HepG2 (cell line): ENCODE data around the gene ZNF581. TPM values are rescaled to one million over a fixed set of nuclear protein-coding genes. Genes with fewer than 3 reads are reported as not detected.

Experiments
- AGO2 ChIP-seq: fragments of 200-400 bp; formaldehyde crosslinking; optimal IDR thresholded peaks from 2 replicates; pipeline ENCODE3; 2017; ENCODE audit warnings: mild to moderate bottlenecking, low read depth, low read length, moderate library complexity
- ARNTL ChIP-seq: sonication (generic); formaldehyde crosslinking; IDR thresholded peaks from 2 replicates; pipeline ENCODE4 v1.4.0; 2020; ENCODE audit warnings: mild to moderate bottlenecking, missing genetic modification reagents
- ELF4 ChIP-seq: sonication (generic); formaldehyde crosslinking; IDR thresholded peaks from 2 replicates; pipeline ENCODE4 v1.5.0; 2020; ENCODE audit warnings: missing genetic modification reagents, mild to moderate bottlenecking, moderate library complexity, borderline replicate concordance
- ETV6 ChIP-seq: sonication (generic); formaldehyde crosslinking; conservative IDR thresholded peaks from 2 replicates; pipeline ENCODE4 v1.4.0; 2020; ENCODE audit warnings: missing genetic modification reagents
- GABPB1 ChIP-seq: IDR thresholded peaks from 2 replicates; pipeline ENCODE4 v1.6.1; 2016; ENCODE audit warnings: mild to moderate bottlenecking, missing genetic modification reagents, moderate library complexity, missing compliant biosample characterization
- MTA1 ChIP-seq: sonication (generic); formaldehyde crosslinking; IDR thresholded peaks from 2 replicates; pipeline ENCODE4 v1.4.0; 2020; ENCODE audit warnings: missing genetic modification reagents, mild to moderate bottlenecking, borderline replicate concordance
- NFYB ChIP-seq: sonication (generic); formaldehyde crosslinking; IDR thresholded peaks from 2 replicates; pipeline ENCODE4 v1.4.0; 2020; ENCODE audit warnings: missing genetic modification reagents
- PAXIP1 ChIP-seq: sonication (generic); formaldehyde crosslinking; conservative IDR thresholded peaks from 2 replicates; pipeline ENCODE4 v1.4.0; 2020; ENCODE audit warnings: mild to moderate bottlenecking, missing genetic modification reagents, moderate library complexity
- POLR2AphosphoS5 ChIP-seq: IDR thresholded peaks from 2 replicates; pipeline ENCODE4 v1.6.1; 2012; ENCODE audit warnings: low read depth, low read length
- PRMT3 ChIP-seq: sonication (generic); formaldehyde crosslinking; IDR thresholded peaks from 2 replicates; pipeline ENCODE4 v1.8.1; 2022; ENCODE audit warnings: low read depth, mild to moderate bottlenecking, moderate library complexity, missing genetic modification reagents, borderline replicate concordance
- THYN1 ChIP-seq: sonication (generic); formaldehyde crosslinking; IDR thresholded peaks from 2 replicates; pipeline ENCODE4 v1.8.1; 2023; ENCODE audit warnings: low read depth, mild to moderate bottlenecking, moderate library complexity, missing genetic modification reagents, borderline replicate concordance
- U2AF2 ChIP-seq: fragments of 200-400 bp; formaldehyde crosslinking; IDR thresholded peaks from 2 replicates; pipeline ENCODE4 v1.6.1; 2017; ENCODE audit warnings: low read depth, mild to moderate bottlenecking, low read length
- ZNF101 ChIP-seq: sonication (generic); formaldehyde crosslinking; IDR thresholded peaks from 2 replicates; pipeline ENCODE4 v1.4.0; 2020; ENCODE audit warnings: mild to moderate bottlenecking, low read depth, missing genetic modification reagents, borderline replicate concordance
- ZNF318 ChIP-seq: sonication (generic); formaldehyde crosslinking; IDR thresholded peaks from 2 replicates; pipeline ENCODE4 v1.4.0; 2020; ENCODE audit warnings: mild to moderate bottlenecking, missing genetic modification reagents
- ZNF33B ChIP-seq: sonication (generic); formaldehyde crosslinking; IDR thresholded peaks from 2 replicates; pipeline ENCODE4 v1.5.1; 2020; ENCODE audit warnings: mild to moderate bottlenecking, missing genetic modification reagents
- ZNF562 ChIP-seq: sonication (generic); formaldehyde crosslinking; IDR thresholded peaks from 2 replicates; pipeline ENCODE4 v1.8.0; 2022; ENCODE audit warnings: missing genetic modification reagents, borderline replicate concordance
- ZNF605 ChIP-seq: sonication (generic); formaldehyde crosslinking; IDR thresholded peaks from 2 replicates; pipeline ENCODE4 v1.8.0; 2022; ENCODE audit warnings: mild to moderate bottlenecking, missing genetic modification reagents
- polyA plus RNA-seq, 8 experiments: library from polyadenylated mRNA; depleted of rRNA in 3 of 8; stranded (reverse) in 7 of 8; unstranded in 1 of 8; fragments of >200 nt; fragmentation: Illumina TruSeq in 4 of 8; extraction: Trizol in 4 of 8; gene quantifications; 2 replicates each; pipeline versions ENCODE4 v1.2.1 to v1.2.3, GENCODE V29; 2011 to 2016; ENCODE audit warnings: low read depth in 4 of 8, missing spikeins in 1 of 8, mixed read lengths in 1 of 8; ENCODE audit not compliant: insufficient read depth in 1 of 8
- total RNA-seq, 5 experiments: library from RNA; depleted of rRNA; stranded (reverse); fragments of >200 nt; fragmentation: Illumina TruSeq; extraction: Trizol; gene quantifications; 2 replicates each; pipeline ENCODE4 v1.2.3, GENCODE V29; 2016; ENCODE audit warnings: low read depth in 1 of 5

The ZNF581 gene
- total and polyA plus RNA-seq, 2 of the 13 experiments (the other 11 are each of a cell fraction or from before 2014, with no cell fraction given), result 19.6 to 49.5 TPM

GRCh38 chr19:55653651-55654322 lies 10.3 kb downstream of the ZNF581 start (continued):
- no peak for TF ChIP-seq ZNF562 (CRISPR knock-in tag)
- no peak for TF ChIP-seq NFYB (CRISPR knock-in tag)
- TF ChIP-seq THYN1, result no peak
- peak; percentile 50 for TF ChIP-seq POLR2AphosphoS5
- peak; percentile 95 for TF ChIP-seq U2AF2
- no peak for TF ChIP-seq ZNF33B (CRISPR knock-in tag)
- TF ChIP-seq MTA1 (CRISPR knock-in tag), result peak; percentile 47; the same call in 1 of the 2 replicates
- peak; percentile 93 for TF ChIP-seq GABPB1 (CRISPR knock-in tag)
- peak; percentile 84; the same call in 1 of the 2 replicates for TF ChIP-seq ELF4 (CRISPR knock-in tag)
- peak; percentile 21; the same call in 1 of the 2 replicates for TF ChIP-seq PAXIP1 (CRISPR knock-in tag)
- 0 out of 2 replicates have a peak, but pooled peaks have one; percentile 42 for TF ChIP-seq ZNF605 (CRISPR knock-in tag)
- TF ChIP-seq ZNF101 (CRISPR knock-in tag), result no peak; the same call in 1 of the 2 replicates
- TF ChIP-seq ARNTL (CRISPR knock-in tag), result no peak; the same call in 1 of the 2 replicates
- peak; percentile 29 for TF ChIP-seq AGO2
- 0 out of 2 replicates have a peak, but pooled peaks have one; percentile 50 for TF ChIP-seq ZNF318
- 0 out of 2 replicates have a peak, but pooled peaks have one; percentile 47 for TF ChIP-seq ETV6
- TF ChIP-seq PRMT3 (CRISPR knock-in tag), result no peak
